Measurements from ENCODE around the gene TRIM5.

- TF ChIP-seq, protein P1, sequence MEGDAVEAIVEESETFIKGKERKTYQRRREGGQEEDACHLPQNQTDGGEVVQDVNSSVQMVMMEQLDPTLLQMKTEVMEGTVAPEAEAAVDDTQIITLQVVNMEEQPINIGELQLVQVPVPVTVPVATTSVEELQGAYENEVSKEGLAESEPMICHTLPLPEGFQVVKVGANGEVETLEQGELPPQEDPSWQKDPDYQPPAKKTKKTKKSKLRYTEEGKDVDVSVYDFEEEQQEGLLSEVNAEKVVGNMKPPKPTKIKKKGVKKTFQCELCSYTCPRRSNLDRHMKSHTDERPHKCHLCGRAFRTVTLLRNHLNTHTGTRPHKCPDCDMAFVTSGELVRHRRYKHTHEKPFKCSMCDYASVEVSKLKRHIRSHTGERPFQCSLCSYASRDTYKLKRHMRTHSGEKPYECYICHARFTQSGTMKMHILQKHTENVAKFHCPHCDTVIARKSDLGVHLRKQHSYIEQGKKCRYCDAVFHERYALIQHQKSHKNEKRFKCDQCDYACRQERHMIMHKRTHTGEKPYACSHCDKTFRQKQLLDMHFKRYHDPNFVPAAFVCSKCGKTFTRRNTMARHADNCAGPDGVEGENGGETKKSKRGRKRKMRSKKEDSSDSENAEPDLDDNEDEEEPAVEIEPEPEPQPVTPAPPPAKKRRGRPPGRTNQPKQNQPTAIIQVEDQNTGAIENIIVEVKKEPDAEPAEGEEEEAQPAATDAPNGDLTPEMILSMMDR (IDR thresholded peaks at IDR 0.05; ENCODE audit: insufficient read depth, low read length) = no peak
- TF ChIP-seq REST (IDR thresholded peaks at IDR 0.05; ENCODE audit: insufficient replicate concordance, low read depth) (no peak), POLR2AphosphoS5 (IDR thresholded peaks at IDR 0.05; ENCODE audit: low read depth) (no peak)
Measured at GRCh38 chr11:5712507-5712906, 27.6 kb upstream of the TRIM5 start.

Data from HL-60 (cell line).